ENCODE results near the gene NME7. TPM values are rescaled to one million over a fixed set of nuclear protein-coding genes. Genes with fewer than 3 reads are reported as not detected.

Gene NME7
- total RNA-seq, 1 experiment from 2014 or later = 13.2 TPM

- no peak overlapping the region for H2AFZ ChIP-seq (ENCODE audit: low read length)
- Mint-ChIP-seq H3K4me3 (no peak overlapping the region), H3K9me3 (no peaks in the 10 kb centered on the region; a peak in 1 of 5 replicates), H3K36me3 (ENCODE audit: insufficient read depth in 1 of 3, low read depth in 3 of 3) (no peaks in the 10 kb centered on the region; a peak in 5 of 7 replicates), H3K27me3 (ENCODE audit: low read depth) (no peaks in the 10 kb centered on the region), H3K4me1 (peaks cover 15 to 31% of the 10 kb centered on the region in 2 experiments), H3K27ac (no peak overlapping the region)
- H4K8ac ChIP-seq (replicated peaks; ENCODE audit: insufficient read length, low read depth, low read length) = no peak overlapping the region
- TF ChIP-seq CTCF (conservative IDR thresholded peaks at IDR 0.05) = no peak
- no peak overlapping the region for H4K5ac ChIP-seq (ENCODE audit: insufficient read length, low read depth, low read length)
- H2BK5ac ChIP-seq (ENCODE audit: insufficient read length, low read length) = no peak overlapping the region
- H2BK120ac ChIP-seq (ENCODE audit: low read depth, low read length, poor library complexity, severe bottlenecking) = no peak overlapping the region
- H3K23me2 ChIP-seq (ENCODE audit: insufficient read length, low read depth, low read length, poor library complexity, severe bottlenecking) = no peaks in the 10 kb centered on the region
- H3K4ac ChIP-seq (ENCODE audit: low read depth, low read length) = no peak overlapping the region
- no peaks in the 10 kb centered on the region for H3K79me2 ChIP-seq (ENCODE audit: insufficient read depth, low read length)
- no peak overlapping the region for H2BK20ac ChIP-seq (ENCODE audit: low read depth, low read length, poor library complexity, severe bottlenecking)
- DNase-seq = no peak
- no peak overlapping the region for H3K23ac ChIP-seq (ENCODE audit: insufficient read length, low read depth, low read length)
- H3K27me3 ChIP-seq (ENCODE audit: insufficient read depth, low read length) = no peaks in the 10 kb centered on the region
- no peak overlapping the region for H3K56ac ChIP-seq (ENCODE audit: insufficient read length, low read depth, low read length)
- no peak overlapping the region for H3K9ac ChIP-seq (ENCODE audit: extremely low read depth, insufficient read length, low read length)
- no peaks in the 10 kb centered on the region for H3K79me1 ChIP-seq (ENCODE audit: insufficient read depth, low read depth, low read length, poor library complexity, severe bottlenecking)
- H3T11ph ChIP-seq (ENCODE audit: low read length) = no peak overlapping the region
- no CpG with 5 or more reads among the region's 7 CpGs for WGBS (ENCODE audit: extremely low coverage, insufficient read length, low lambda C conversion rate)
- H3K4me1 ChIP-seq (ENCODE audit: insufficient read depth, low read length) = peaks cover 4% of the 10 kb centered on the region; the same call in 1 of the 2 replicates
- no peaks in the 10 kb centered on the region for H3K9me3 ChIP-seq (ENCODE audit: control insufficient read depth, low read depth, low read length)
- no peak overlapping the region for H2BK12ac ChIP-seq (ENCODE audit: insufficient read length, low read depth, low read length)
- no peak overlapping the region for H3K4me2 ChIP-seq (ENCODE audit: insufficient read depth, insufficient read length, low read length)
- no peak overlapping the region for H2BK15ac ChIP-seq (ENCODE audit: low read depth, low read length)
- H4K91ac ChIP-seq (ENCODE audit: insufficient read length, low read depth, low read length) = no peak overlapping the region
- H4K20me1 ChIP-seq (ENCODE audit: control insufficient read depth, insufficient read depth, insufficient read length) = no peaks in the 10 kb centered on the region
- H3K18ac ChIP-seq (ENCODE audit: insufficient read length, low read depth, low read length) = no peak overlapping the region
- H3K14ac ChIP-seq (ENCODE audit: insufficient read depth, low read length) = no peak overlapping the region
- no peak overlapping the region for H3K27ac ChIP-seq (ENCODE audit: insufficient read length, low read depth, low read length)
- no peak overlapping the region for H2AK5ac ChIP-seq (ENCODE audit: insufficient read length, low read length)
Observed at GRCh38 chr1:169309178-169310166, 58.1 kb downstream of the NME7 start.

Measured in H9 (cell line).